GM12892 (cell line): ENCODE measurements around the gene PRKAR2A.

ENCODE experiments used
- POLR2A ChIP-seq: IDR thresholded peaks from 2 replicates; pipeline ENCODE4 v1.6.1; 2011; ENCODE audit warnings: low read depth, low read length, control low read depth
- POLR2AphosphoS5 ChIP-seq: IDR thresholded peaks from 2 replicates; pipeline ENCODE4 v1.6.1; 2011; ENCODE audit warnings: low read depth, low read length, control low read depth
- TAF1 ChIP-seq: IDR thresholded peaks from 2 replicates; pipeline ENCODE4 v1.6.1; 2011; ENCODE audit warnings: low read depth, mild to moderate bottlenecking, control low read depth, low read length, borderline replicate concordance

DNA sequence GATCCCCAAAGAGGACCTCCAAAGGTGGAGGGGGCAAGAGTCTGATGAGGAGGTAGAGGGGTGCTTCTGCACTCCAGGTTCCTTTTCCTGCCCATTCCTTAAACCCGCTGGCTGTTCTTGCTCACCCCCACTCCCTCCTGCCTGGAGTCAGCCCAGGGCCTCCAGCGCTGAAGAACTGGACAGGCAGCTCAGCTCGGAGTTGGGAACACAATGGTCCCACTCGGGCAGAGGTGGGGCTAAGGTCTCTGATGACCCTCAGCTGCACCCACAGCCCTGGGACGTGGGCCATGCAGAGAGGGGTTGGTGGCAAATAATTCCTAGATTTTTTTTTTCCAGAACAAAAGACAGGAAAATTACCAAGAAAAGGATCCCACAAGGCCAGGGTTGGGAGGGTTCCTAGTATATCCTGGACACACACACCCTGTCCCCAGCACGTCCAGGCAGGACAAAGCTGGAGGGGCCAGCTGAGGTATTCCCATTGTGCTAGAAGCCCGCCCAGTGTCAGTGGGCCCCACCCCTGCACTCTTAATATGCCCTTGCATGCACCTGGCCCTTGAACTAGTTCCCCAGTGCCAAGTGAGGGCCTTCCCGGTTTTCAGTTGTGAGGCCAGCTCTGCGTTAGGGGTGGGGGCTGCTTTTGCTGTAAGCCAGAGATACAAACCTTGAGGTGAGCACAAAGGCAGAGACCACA, 108.6 kb downstream of the PRKAR2A start:
- TF ChIP-seq POLR2AphosphoS5 (no peak), POLR2A (no peak), TAF1 (no peak)
